Ectodermal cell (in vitro differentiated cells): ENCODE measurements around the gene SYNGAP1.
A peak's percentile ranks its signal among the peaks of the same experiment; 100 is the strongest.
"Not testable (repeated sequence)": the region's sequence is repeated elsewhere in the genome, so short reads cannot be mapped to it uniquely, and the experiment has no call there.

Experiments used
- H3K27ac ChIP-seq: 2 replicates; pipeline ENCODE4 v1.7.0; 2013; ENCODE audit warnings: mild to moderate bottlenecking, low read depth, low read length; ENCODE audit not compliant: insufficient read depth, poor library complexity, severe bottlenecking
- H3K27me3 ChIP-seq: 2 replicates; pipeline ENCODE4 v1.7.0; 2013; ENCODE audit warnings: mild to moderate bottlenecking, low read length; ENCODE audit not compliant: insufficient read depth, control insufficient read depth, poor library complexity, severe bottlenecking
- H3K36me3 ChIP-seq: one replicate; pipeline ENCODE4 v1.7.0; 2013; ENCODE audit warnings: low read length; ENCODE audit not compliant: control insufficient read depth, insufficient read depth
- H3K4me1 ChIP-seq: one replicate; pipeline ENCODE4 v1.7.0; 2013; ENCODE audit warnings: low read length; ENCODE audit not compliant: control insufficient read depth, insufficient read depth
- H3K4me3 ChIP-seq: 2 replicates; pipeline ENCODE4 v1.7.0; 2013; ENCODE audit warnings: low read depth, low read length, control low read depth; ENCODE audit not compliant: insufficient read depth
- H3K9me3 ChIP-seq: 2 replicates; pipeline ENCODE4 v1.7.0; 2013; ENCODE audit warnings: mild to moderate bottlenecking, low read length, moderate library complexity; ENCODE audit not compliant: control insufficient read depth
- WGBS, 2 experiments: methylation state at CpG; one replicate each; pipeline ENCODE4 v1.1.7; 2013; ENCODE audit warnings: missing lambda C conversion rate in 2 of 2; 5-methylcytosine and 5-hydroxymethylcytosine counted together

SYNGAP1 gene

GRCh38 chr6:33384581-33385020 is 35.3 kb upstream of the SYNGAP1 start:
- H3K9me3 ChIP-seq = no peaks in the 10 kb centered on the region
- H3K27me3 ChIP-seq = no peaks in the 10 kb centered on the region
- H3K4me3 ChIP-seq = no peak overlapping the region
- WGBS, 2 experiments = 24 to 31% methylated on average over 4 of the region's 4 CpGs
- H3K27ac ChIP-seq = no peak overlapping the region
- H3K36me3 ChIP-seq = no peaks in the 10 kb centered on the region
- H3K4me1 ChIP-seq = no peaks in the 10 kb centered on the region

- no peaks in the 10 kb centered on the region for H3K27me3 ChIP-seq
- no peak overlapping the region for H3K4me3 ChIP-seq
- WGBS, 2 experiments = 97 to 100% methylated on average over 2 of the region's 2 CpGs
- H3K27ac ChIP-seq = no peak overlapping the region
- H3K36me3 ChIP-seq = no peaks in the 10 kb centered on the region
- H3K4me1 ChIP-seq = peaks cover 16% of the 10 kb centered on the region
- no peaks in the 10 kb centered on the region for H3K9me3 ChIP-seq
These were observed 29.7 kb upstream of the SYNGAP1 start for GRCh38 chr6:33390173-33390572.

- peak overlapping the region; percentile 5 for H3K4me3 ChIP-seq
- WGBS, 2 experiments = 85 to 87% methylated on average over 9 of the region's 9 CpGs
- H3K4me1 ChIP-seq = peaks cover 19% of the 10 kb centered on the region
These were observed 29.0 kb upstream of the SYNGAP1 start for GRCh38 chr6:33390767-33391277.

GRCh38 chr6:33391278-33391921 is 28.5 kb upstream of the SYNGAP1 start, which contains the start of gene KIFC1:
KIFC1 (plus strand) TSS chr6:33391823; CDS start chr6:33391986, 163 bp downstream.
- Histone ChIP-seq H3K27me3 (no peaks in the 10 kb centered on the region), H3K4me3 (peak within 1 kb of the TSS; percentile 99), H3K4me1 (peaks cover 19% of the 10 kb centered on the region), H3K9me3 (no peaks in the 10 kb centered on the region), H3K27ac (peak within 1 kb of the TSS; percentile 77), H3K36me3 (no peaks in the 10 kb centered on the region)
- WGBS, 2 experiments = 0% methylated on average over 67 of the region's 67 CpGs

More at GRCh38 chr6:33390767-33391277, 29.0 kb upstream of the SYNGAP1 start:
- Histone ChIP-seq H3K36me3 (no peaks in the 10 kb centered on the region), H3K27ac (peak overlapping the region; percentile 58), H3K27me3 (no peaks in the 10 kb centered on the region), H3K9me3 (no peaks in the 10 kb centered on the region)

- H3K27ac ChIP-seq = peak overlapping the region; percentile 77
These were observed 27.8 kb upstream of the SYNGAP1 start for GRCh38 chr6:33391922-33392594.

GRCh38 chr6:33392595-33392948 is 27.3 kb upstream of the SYNGAP1 start:
- Histone ChIP-seq H3K4me1 (peaks cover 19% of the 10 kb centered on the region), H3K4me3 (peak overlapping the region; percentile 99), H3K9me3 (no peaks in the 10 kb centered on the region), H3K27me3 (no peaks in the 10 kb centered on the region), H3K27ac (no peak overlapping the region), H3K36me3 (peaks cover 2% of the 10 kb centered on the region)
- 58 to 60% methylated on average over 5 of the region's 5 CpGs for WGBS, 2 experiments

More at GRCh38 chr6:33391922-33392594, 27.8 kb upstream of the SYNGAP1 start:
- peaks cover 19% of the 10 kb centered on the region for H3K4me1 ChIP-seq
- H3K4me3 ChIP-seq = peak overlapping the region; percentile 99
- H3K9me3 ChIP-seq = no peaks in the 10 kb centered on the region
- H3K27me3 ChIP-seq = no peaks in the 10 kb centered on the region
- no peaks in the 10 kb centered on the region for H3K36me3 ChIP-seq
- WGBS, 2 experiments = 0 to 1% methylated on average over 29 to 31 of the region's 31 CpGs

- 69 to 77% methylated on average over 3 of the region's 3 CpGs for WGBS, 2 experiments
- Histone ChIP-seq H3K36me3 (peaks cover 6% of the 10 kb centered on the region), H3K4me3 (peak overlapping the region; percentile 99), H3K4me1 (peaks cover 19% of the 10 kb centered on the region), H3K27ac (no peak overlapping the region), H3K9me3 (no peaks in the 10 kb centered on the region), H3K27me3 (no peaks in the 10 kb centered on the region)
These were observed 26.9 kb upstream of the SYNGAP1 start for GRCh38 chr6:33392979-33393378.

GRCh38 chr6:33397541-33397940 is 22.3 kb upstream of the SYNGAP1 start:
- H3K27ac ChIP-seq = no peak overlapping the region
- WGBS, 2 experiments = 97 to 98% methylated on average over 1 of the region's 1 CpG
- no peaks in the 10 kb centered on the region for H3K9me3 ChIP-seq
- H3K36me3 ChIP-seq = peaks cover 24% of the 10 kb centered on the region
- no peak overlapping the region for H3K4me3 ChIP-seq
- no peaks in the 10 kb centered on the region for H3K27me3 ChIP-seq
- H3K4me1 ChIP-seq = peaks cover 19% of the 10 kb centered on the region

GRCh38 chr6:33398601-33399000 is 21.3 kb upstream of the SYNGAP1 start:
- not testable (repeated sequence) for H3K27me3 ChIP-seq
- WGBS, 2 experiments = 89 to 96% methylated on average over 1 to 3 of the region's 3 CpGs

GRCh38 chr6:33399881-33400280 is 20.0 kb upstream of the SYNGAP1 start:
- H3K36me3 ChIP-seq = peaks cover 47% of the 10 kb centered on the region
- H3K27me3 ChIP-seq, H3K4me1 ChIP-seq, H3K9me3 ChIP-seq, H3K4me3 ChIP-seq, H3K27ac ChIP-seq: not testable (repeated sequence)
- WGBS, 2 experiments = 94 to 100% methylated on average over 6 of the region's 6 CpGs

More at GRCh38 chr6:33398601-33399000, 21.3 kb upstream of the SYNGAP1 start:
- H3K4me3 ChIP-seq, H3K27ac ChIP-seq, H3K9me3 ChIP-seq: not testable (repeated sequence)
- Histone ChIP-seq H3K36me3 (peaks cover 34% of the 10 kb centered on the region), H3K4me1 (peaks cover 10% of the 10 kb centered on the region)
